ENCODE measurements around the gene HDLBP.

HDLBP gene

DNA sequence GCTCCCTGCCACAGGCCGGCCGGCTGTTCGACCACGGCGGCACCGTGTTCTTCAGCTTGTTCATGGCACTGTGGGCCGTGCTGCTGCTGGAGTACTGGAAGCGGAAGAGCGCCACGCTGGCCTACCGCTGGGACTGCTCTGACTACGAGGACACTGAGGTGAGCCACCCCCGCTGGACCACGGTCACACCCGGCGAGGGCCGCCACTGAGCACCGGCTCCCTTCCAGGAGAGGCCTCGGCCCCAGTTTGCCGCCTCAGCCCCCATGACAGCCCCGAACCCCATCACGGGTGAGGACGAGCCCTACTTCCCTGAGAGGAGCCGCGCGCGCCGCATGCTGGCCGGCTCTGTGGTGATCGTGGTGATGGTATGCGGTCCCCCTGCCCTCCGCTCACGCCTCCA lies 106.2 kb downstream of the HDLBP start:
- H3K4me3 ChIP-seq (ENCODE audit: low read depth, low read length): no peak overlapping the region
- no peaks in the 10 kb centered on the region for H3K9me3 ChIP-seq
- no peak for DNase-seq
- no peaks in the 10 kb centered on the region for H3K36me3 ChIP-seq
- no peaks in the 10 kb centered on the region for H3K27me3 ChIP-seq
- TF ChIP-seq CTCF (IDR thresholded peaks at IDR 0.05; ENCODE audit: low read depth, low read length): no peak
- no peaks in the 10 kb centered on the region for H3K4me1 ChIP-seq

DNA sequence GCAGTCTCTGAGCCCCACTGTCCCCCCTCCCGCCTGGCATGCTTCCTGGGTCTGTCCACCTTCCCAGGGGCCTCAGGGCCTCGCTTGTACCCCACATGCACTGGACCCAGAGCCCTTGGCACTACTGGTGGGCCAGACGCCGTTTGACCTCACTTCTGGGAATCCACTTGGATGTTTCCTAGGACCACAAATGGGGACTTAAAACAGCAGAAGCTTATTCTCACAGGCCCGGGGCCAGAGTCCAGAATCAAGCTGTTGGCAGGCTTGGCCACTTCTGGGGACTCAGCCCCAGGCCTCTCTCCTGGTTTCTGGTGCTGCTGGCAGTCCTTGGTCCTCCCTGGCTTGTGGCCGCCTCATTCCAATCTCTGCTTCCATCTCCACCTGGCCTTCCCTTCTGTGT lies 107.4 kb downstream of the HDLBP start:
- Histone ChIP-seq H3K36me3 (no peaks in the 10 kb centered on the region), H3K9me3 (no peaks in the 10 kb centered on the region), H3K4me3 (ENCODE audit: low read depth, low read length) (no peak overlapping the region), H3K27me3 (no peaks in the 10 kb centered on the region), H3K4me1 (no peaks in the 10 kb centered on the region)
- TF ChIP-seq CTCF (IDR thresholded peaks at IDR 0.05; ENCODE audit: low read depth, low read length): no peak
- DNase-seq: peak; percentile 40

DNA sequence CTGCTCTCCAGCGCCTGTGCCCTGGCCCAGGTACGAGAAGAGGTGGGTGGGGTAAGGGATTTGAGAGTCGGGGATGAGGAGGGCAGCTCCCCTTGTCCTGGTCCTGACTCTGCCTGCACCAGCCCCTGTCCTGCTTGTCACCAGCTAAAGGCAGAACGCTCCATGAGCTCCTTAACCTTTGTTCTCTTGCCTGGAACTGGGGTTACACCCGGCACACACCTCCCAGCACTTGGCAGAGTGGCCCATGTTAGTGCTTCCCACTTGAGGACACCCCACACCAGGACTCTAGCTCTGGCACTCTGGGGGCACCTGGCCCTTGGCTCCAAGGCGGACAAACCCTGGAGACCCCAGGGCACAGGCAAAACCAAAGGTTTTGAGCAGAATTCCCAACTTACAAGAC lies 107.8 kb downstream of the HDLBP start:
- Histone ChIP-seq H3K4me3 (ENCODE audit: low read depth, low read length) (no peak overlapping the region), H3K4me1 (no peaks in the 10 kb centered on the region), H3K9me3 (no peaks in the 10 kb centered on the region), H3K36me3 (no peaks in the 10 kb centered on the region), H3K27me3 (no peaks in the 10 kb centered on the region)
- no peak for DNase-seq
- TF ChIP-seq CTCF (IDR thresholded peaks at IDR 0.05; ENCODE audit: low read depth, low read length): no peak

GRCh38 chr2:241207151-241207550 lies 108.3 kb downstream of the HDLBP start:
- Histone ChIP-seq H3K9me3 (no peaks in the 10 kb centered on the region), H3K27me3 (no peaks in the 10 kb centered on the region), H3K36me3 (no peaks in the 10 kb centered on the region), H3K4me3 (ENCODE audit: low read depth, low read length) (no peak overlapping the region), H3K4me1 (no peaks in the 10 kb centered on the region)
- no peak for TF ChIP-seq CTCF (IDR thresholded peaks at IDR 0.05; ENCODE audit: low read depth, low read length)
- no peak for DNase-seq

DNA sequence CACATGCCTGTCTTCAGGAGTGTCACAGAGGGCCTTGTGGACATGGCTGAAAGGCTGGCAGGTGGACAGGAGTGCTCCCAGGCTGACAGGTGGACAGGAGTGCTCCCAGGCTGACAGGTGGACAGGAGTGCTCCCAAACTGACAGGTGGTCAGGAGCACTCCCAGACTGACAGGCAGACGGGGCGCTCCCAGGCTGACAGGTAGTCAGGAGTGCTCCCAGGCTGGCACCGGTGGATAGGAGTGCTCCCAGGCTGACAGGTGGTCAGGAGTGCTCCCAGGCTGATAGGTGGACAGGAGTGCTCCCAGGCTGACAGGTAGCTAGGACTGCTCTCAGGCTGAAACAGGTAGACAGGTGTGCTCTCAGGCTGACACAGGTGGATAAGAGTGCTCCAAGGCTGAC lies 110.4 kb downstream of the HDLBP start:
- TF ChIP-seq CTCF (IDR thresholded peaks at IDR 0.05; ENCODE audit: low read depth, low read length): no peak
- Histone ChIP-seq H3K27me3 (no peaks in the 10 kb centered on the region), H3K9me3 (no peaks in the 10 kb centered on the region), H3K4me3 (ENCODE audit: low read depth, low read length) (no peak overlapping the region), H3K36me3 (no peaks in the 10 kb centered on the region), H3K4me1 (no peaks in the 10 kb centered on the region)
- no peak for DNase-seq

GRCh38 chr2:241204490-241204889 lies 111.0 kb downstream of the HDLBP start:
- Histone ChIP-seq H3K36me3 (no peaks in the 10 kb centered on the region), H3K4me3 (ENCODE audit: low read depth, low read length) (no peak overlapping the region), H3K9me3 (no peaks in the 10 kb centered on the region), H3K27me3 (no peaks in the 10 kb centered on the region), H3K4me1 (no peaks in the 10 kb centered on the region)
- TF ChIP-seq CTCF (IDR thresholded peaks at IDR 0.05; ENCODE audit: low read depth, low read length): no peak
- no peak for DNase-seq
